LNCaP clone FGC (cell line): ENCODE measurements around the gene KAT2A.

Source experiments
- DNase-seq: peaks from one replicate; pipeline ENCODE4 v3.0.0-alpha.2; 2011; ENCODE audit warnings: low read depth
- H3K4me3 ChIP-seq: 2 replicates; pipeline ENCODE4 v1.5.1; 2011; ENCODE audit warnings: mild to moderate bottlenecking, low read depth, low read length, control low read depth
- CTCF ChIP-seq: IDR thresholded peaks from 2 replicates; pipeline ENCODE4 v1.5.1; 2012; ENCODE audit warnings: mild to moderate bottlenecking; ENCODE audit not compliant: control insufficient read depth, insufficient read depth; ENCODE audit errors: extremely low read depth

The KAT2A gene

GRCh38 chr17:42118126-42118510, 3.0 kb downstream of the KAT2A start:
- no peak overlapping the region for H3K4me3 ChIP-seq
- DNase-seq, result no peak
- TF ChIP-seq CTCF, result no peak

- DNase-seq, result no peak
- no peak for TF ChIP-seq CTCF
- no peak overlapping the region for H3K4me3 ChIP-seq
Measured at GRCh38 chr17:42117397-42118125, 3.6 kb downstream of the KAT2A start.

- no peak overlapping the region for H3K4me3 ChIP-seq
- peak; percentile 45 for DNase-seq
- TF ChIP-seq CTCF, result peak; percentile 91
Measured at GRCh38 chr17:42116705-42117396, 4.3 kb downstream of the KAT2A start.

GRCh38 chr17:42114118-42114517, 7.0 kb downstream of the KAT2A start:
- no peak for TF ChIP-seq CTCF
- no peak for DNase-seq
- no peak overlapping the region for H3K4me3 ChIP-seq

GRCh38 chr17:42113293-42114069, 7.7 kb downstream of the KAT2A start:
- DNase-seq, result no peak
- no peak for TF ChIP-seq CTCF
- no peak overlapping the region for H3K4me3 ChIP-seq

GRCh38 chr17:42112552-42113176, 8.5 kb downstream of the KAT2A start, which contains the start of gene DHX58:
DHX58 (minus strand) TSS chr17:42112714; CDS start chr17:42111892, 822 bp downstream.
- no peak within 1 kb of the TSS for H3K4me3 ChIP-seq
- no peak for DNase-seq
- TF ChIP-seq CTCF, result no peak
